CD4-positive, alpha-beta T cell treated with Interferon gamma for 1 hour (primary cell): ENCODE data around the gene HSPA1L.

Experiments
- DNase-seq: peaks from one replicate; pipeline ENCODE4 v3.0.0-alpha.2; 2020

HSPA1L gene

DNA sequence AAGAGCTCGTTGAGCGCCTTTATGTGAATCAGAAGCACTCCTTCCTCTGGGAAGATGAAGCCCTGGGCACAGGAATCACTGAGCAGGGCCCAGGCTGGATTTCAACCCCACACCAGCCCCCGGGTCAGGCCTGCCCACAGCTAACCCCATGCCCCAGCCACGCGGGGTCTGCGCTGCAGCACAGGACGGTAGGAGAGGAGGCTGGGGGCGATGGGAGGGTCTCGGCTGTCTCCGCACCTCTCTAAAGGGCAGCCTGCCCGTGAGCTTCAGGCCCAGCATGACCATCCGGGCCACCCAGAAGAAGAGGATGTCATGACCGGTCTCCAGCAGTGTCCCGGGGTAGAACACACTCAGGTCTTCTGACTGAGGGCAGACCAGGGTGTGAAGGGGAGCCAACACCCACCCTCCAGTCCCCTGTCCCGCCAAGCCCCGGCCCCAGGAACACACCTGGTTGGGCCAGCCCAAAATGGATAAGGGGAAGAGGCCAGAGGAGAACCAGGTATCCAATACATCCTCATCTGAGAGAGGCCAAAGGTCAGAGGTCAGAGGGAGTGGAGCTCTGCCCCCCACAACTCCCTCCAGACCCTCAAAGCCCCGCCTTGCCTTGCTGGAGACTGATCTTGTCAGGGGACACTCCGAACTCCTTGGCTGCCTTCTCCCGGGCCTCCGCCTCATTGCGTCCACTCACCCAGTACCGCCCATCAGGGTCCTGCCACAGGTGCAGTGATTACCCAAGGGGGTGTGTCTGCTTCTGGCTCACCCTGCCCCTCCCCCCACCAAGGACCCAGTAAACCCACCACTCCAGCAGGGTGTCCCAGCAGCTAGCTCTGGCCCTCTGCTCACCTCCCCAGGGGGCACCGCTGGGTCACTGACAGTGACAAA lies 33.6 kb downstream of the HSPA1L start:
- DNase-seq = no peak

DNA sequence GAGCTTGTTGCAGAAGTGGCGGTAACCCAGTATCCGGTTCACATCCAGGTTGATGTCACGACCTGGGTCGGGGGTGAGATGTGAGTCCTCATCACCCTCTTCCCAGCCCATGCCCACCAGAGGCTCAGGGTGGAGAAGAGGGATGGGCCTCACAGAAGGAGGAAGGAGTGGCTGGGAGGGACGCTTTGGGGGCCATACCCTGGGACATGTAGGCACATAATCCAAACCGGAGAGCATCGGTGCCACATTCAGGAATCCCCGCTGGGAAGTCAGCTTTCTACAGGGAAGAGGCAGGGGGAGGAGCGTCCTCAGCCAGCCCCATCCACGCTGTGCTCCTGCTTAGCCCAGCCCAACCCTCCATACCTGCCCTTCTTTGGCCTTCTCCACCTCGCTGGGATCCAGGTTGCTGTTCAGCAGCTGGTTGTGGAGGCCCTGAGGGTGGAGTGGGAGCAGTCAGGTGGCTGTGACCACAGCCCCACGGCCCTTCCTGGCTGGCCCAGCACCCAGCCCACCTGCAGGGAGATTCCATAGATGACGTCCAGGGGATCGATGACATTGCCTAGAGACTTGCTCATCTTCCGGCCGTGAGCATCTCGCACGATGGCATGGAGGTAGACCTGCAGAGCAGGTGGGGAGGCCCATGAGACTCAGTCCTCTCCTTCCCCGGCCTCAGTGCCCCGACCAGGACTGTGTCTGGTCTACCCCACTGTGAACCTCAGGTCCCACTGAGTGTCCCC lies 34.4 kb downstream of the HSPA1L start:
- DNase-seq = no peak

DNA sequence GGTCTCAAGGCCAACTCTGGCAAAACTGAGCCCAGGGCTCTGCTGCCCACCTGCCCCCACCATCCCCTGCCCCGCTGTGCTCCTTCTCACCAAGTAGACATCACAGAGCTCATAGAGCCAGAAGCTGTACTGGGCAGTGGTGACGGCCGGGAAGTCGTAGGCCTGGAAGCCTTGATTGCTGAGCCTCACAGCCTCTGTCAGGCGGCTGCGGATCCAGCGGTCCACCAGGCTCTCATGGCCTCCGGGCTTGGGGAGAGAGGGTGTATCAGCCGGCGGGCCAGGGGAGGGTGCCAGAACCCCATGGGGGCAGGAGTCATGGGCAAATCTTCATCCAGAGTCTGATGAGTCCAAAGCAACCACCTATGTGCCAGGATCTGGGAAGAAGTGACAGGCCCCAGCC lies 35.2 kb downstream of the HSPA1L start:
- no peak for DNase-seq

DNA sequence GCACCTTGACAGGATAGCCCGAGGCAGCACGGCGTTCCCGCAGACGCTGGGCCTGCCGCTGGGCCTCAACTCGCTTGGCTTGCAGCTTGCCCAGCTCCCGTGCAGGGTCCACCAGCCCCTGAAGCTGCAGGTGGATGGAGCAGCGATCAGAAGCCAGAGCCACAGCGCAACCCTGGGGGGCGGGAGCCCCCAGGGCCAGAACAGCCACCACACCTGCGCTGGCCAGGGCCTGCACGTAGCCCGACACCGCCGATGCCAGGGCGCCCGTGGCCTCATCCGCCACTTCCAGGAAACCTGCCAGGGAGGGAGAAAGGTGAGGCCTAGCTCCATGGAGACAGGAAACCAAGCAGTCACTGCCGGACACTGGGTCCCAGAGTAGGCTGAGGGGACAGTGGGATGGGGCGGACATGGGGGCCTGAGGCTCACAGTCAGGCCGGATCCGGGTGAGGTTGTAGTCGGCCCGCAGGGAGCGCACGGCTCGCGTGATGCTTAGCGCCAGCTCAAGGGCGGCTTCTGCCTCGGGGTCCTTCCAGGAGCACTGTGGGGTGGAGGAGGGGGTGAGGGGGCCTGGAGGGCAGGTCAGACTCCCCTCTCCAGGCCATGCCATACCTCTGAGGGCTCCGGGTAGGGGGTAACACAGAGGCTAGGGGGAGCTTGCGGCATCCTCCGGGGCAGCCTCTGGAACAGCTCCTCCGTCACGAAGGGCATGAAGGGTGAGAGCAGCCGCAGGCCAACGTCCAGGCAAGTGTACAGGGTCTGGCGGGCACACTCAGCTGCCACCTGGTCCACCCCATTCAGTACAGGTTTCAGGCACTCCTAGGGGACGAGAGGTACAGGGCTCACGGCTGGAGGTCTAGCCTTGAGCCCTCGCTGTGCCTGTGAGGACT lies 35.8 kb downstream of the HSPA1L start:
- no peak for DNase-seq

DNA sequence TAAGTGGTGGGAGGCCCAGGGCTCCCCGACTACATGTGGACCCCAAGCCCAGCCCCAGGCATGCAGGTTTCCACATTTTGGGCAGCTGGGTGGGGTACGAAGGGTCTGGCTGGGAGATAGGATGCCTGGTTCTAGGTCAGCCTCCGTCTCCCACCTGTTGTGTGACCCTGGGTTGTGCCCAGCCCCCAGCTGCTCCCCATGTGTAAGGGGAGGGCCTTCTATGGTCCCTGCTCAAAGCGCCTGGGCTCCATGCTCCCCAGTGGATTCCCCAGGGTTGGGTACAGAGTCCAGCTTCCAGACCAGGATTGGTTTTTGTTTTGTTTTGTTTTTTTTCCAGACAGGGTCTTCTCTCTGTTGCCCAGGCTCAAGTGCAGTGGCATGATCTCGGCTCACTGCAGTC lies 36.9 kb downstream of the HSPA1L start:
- no peak for DNase-seq

DNA sequence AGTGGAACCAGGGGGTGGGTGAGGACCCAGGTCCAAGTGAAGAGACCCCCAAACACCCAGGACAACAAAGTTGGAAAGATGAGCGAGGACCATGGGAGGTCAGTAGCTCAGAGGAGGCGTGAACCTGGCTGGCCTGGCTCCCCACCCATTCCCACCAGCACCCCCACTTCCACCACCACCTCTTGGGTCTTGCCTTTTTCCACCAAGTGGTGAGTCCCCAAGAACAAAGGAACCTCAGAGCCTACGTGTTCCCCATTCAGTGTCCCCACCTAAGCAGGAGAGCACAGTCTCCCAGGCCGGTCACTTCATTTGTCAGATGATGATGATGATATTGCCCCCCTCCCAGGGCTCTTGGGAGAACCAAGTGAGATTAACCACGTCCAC lies 37.4 kb downstream of the HSPA1L start:
- DNase-seq = no peak

DNA sequence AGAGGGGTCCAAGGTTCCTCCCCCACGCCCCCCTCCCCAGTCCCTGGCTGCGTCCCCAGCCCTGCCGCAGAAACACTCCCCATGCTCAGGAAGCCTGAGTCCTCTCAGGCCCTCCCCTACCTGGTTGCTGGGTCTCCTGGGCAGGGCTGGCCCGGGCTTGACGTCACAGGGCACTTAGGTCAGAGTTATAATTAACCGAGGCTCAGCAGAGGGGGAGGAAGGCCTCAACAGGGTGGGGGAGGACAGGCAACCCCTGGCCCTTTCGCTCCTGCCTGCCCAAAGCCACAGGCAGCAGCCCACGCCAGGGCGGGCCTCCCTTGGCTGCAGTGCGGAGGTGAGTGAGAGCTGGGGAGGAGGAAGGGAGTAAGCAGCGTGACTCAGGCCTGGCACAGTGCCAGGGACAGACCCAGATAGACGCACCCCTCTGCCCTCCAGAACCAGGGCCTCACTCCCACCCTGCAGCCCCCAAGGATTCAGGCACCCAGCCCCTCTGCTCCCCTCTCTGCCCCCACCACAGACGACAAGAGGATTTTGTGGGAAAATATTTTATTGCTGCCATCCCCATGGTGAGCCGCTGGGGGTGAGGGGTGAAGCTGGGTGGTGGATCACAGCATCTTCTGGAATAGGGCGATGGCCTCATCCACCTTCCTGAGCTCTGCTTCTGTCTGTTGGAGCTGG lies 38.0 kb downstream of the HSPA1L start, which contains the start of gene VWA7:
Gene VWA7 (minus strand): TSS at position 340 of the 678 bp plus-strand sequence. CDS start 549 bp downstream, outside the sequence.
- peak; percentile 83 for DNase-seq

DNA sequence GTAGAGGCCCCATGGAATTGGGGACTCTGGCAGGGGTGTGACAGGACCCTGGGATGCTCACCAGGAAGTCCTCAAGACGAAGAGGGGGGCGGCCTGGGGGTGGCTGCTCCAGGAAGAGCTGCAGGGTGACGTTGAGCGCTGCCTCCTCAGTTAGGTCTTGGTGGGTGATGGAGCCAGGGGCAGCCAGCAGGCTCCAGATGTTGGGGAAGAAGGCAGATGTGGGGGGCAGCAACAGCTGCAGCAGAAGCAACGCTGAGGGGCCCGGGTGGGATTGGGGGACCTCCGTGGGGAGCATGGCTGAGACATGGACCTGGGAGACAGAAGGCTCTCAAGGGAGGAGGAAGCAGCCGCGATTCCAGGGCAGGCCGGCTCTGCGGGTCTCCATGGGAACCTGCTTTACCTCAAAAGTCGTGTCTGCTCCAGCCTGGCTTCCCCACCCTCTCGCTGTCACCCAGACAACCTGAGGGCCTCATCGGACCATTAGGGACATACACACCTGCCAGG lies 38.5 kb downstream of the HSPA1L start:
- DNase-seq = no peak

DNA sequence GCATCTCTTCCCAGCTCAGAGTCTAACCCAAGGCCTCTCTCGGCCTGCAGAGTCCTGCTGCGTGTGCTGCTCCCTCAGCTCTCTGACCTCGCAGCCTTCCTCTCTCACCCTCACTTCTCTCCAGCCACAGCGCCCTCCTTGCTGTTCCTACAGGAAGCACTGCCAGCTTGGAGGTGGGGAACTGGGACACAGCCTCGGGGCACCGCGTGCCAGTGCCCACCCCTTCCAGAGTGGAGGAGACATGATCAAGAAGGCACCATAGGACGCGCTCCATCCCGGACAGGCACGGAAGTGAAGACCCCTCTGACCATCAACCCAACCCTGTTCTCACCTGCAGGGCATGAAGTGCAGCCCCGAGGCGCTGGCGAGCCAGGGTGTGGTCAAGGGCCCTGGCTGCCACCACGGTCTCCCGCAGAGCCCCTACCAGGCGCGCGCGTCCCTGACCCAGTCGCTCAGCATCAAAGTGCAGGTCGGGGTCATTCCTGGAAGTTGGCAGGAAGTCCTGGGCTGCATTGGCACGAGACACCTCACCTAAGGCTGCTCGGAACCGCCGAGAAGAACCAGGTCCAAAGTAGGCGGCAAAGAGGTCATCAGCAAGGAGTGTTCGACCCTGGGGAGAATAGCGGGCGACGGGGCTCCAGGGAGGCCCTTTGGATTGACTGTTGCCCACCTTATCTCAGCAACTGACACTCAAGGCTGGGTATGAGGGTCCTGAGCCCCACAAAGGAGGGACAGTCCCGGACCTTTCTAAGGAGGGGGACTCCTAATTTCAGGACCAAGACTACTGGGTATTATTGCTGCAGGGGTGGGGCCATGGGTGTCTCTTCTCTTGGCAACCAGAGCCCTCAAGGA lies 39.2 kb downstream of the HSPA1L start:
- no peak for DNase-seq

DNA sequence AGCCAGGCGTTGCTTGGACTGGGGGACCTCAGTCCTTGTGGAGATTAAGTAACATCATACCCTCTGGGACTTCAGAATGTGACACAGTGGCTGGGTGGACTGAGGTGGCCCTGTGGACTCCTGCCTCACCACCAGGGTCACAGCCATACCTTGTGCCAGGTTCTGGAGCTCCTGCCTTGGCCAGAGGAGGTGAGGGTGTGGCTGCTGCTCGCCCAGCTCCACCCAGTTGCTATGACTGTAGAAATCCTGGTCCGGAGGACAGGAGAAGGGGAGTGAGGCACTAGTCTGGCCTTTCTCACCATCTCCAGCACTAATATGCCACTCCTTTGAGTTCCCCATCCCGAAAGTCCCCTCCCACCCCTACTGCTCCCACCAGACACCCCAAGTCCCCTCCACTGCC lies 39.9 kb downstream of the HSPA1L start:
- DNase-seq = no peak

DNA sequence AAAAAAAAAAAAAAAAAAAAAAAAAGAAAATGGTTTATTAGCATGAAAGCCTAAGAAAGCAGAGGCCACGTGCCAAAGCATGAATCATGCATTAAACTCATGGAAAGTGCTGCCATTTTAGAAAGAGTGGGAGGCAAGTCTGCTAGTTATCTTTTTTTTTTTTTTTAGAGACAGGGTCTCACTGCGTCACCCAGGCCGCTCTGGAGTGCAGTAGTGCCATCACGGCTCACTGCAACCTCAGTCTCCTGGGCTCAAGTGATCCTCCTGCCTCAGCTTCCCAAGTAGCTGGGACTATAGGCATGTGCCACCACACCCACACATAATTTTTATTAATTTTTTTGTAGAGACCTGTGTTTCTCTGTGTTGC lies 43.1 kb downstream of the HSPA1L start:
- no peak for DNase-seq

DNA sequence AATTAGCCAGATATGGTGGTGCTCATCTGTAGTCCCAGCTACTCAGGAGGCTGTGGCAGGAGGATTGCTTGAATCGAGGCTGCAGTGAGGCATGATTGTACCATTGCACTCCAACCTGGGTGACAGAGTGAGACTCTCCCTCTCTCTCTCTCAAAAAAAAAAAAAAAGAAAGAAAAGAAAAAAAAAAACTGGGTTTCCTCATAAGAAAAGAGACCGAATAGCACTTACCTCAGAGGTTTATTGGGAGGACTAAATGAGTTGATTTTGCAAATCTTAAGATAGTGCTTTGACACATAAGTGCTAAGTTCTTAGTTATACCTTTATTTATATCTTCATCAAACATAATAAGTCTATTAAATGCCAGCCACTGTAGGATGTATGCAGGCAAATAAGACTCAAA lies 44.2 kb downstream of the HSPA1L start:
- no peak for DNase-seq

DNA sequence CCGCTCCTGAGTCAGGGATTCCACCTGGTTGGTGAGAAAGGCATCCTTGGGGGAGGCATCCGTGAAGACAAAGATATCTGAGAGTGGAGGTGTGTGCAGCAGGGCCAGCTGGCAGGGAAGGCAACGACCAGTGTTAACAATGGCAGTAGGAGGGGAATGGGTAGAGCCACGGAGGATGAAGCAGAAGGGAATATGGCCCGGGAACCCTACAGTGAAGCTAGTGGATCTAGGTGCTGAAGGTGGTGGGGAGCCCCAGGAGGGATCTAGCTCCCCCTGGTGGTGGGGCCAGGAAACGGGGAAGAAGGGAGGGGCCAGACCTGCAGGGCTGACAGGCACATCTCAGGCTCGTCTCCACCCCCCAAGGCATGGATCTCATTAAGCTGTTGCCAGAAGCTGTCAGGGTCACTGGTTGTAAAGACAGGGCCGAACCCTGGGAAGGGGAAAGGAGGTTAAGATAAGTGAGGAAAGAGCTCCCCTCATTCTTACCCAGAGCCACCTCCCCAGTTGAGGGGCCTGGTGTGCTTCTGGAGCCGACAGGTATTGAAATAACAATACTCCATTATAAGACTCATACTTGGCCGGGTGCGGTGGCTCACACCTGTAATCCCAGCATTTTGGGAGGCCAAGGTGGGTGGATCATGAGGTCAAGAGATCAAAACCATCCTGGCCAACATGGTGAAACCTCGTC lies 45.3 kb downstream of the HSPA1L start:
- peak; percentile 81 for DNase-seq

DNA sequence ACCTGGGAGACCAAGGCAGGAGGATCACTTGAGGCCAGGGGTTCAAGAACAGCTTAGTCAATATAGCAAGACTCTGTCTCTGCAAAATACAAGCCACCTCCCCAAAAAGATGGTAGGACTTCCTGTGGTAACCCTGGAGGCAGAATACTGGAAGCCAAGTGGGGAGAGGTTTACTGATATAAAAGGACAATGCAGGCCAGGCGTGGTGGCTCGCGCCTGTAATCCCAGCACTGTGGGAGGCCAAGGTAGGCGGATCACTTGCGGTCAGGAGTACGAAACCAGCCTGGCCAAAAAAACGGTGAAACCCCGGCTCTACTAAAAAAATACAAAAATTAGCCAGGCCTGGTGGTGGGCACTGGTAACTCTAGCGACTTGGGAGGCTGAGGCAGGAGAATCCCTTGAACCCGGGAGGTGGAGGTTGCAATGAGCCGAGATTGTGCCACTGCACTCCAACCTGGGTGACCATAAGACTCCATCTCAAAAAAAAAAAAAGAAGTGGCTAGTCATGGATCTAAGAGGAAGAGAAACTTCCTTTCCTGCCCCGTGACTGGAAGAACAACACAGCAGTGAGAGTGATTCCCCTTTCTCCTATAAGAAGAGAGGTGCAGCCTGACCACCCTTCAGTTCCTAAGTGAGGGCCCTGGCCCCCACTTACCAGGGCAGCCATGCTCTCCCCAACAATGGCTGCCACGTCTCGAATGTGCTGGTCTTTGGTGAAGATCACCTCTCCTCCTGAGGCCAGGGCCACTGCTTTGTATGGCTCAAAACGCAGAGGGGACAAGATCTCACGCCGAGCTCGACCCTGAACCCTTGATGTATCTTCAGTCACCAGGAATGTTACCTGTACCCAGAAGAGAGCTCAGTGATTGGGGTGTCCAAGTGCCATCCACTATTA lies 46.5 kb downstream of the HSPA1L start:
- DNase-seq = no peak

DNA sequence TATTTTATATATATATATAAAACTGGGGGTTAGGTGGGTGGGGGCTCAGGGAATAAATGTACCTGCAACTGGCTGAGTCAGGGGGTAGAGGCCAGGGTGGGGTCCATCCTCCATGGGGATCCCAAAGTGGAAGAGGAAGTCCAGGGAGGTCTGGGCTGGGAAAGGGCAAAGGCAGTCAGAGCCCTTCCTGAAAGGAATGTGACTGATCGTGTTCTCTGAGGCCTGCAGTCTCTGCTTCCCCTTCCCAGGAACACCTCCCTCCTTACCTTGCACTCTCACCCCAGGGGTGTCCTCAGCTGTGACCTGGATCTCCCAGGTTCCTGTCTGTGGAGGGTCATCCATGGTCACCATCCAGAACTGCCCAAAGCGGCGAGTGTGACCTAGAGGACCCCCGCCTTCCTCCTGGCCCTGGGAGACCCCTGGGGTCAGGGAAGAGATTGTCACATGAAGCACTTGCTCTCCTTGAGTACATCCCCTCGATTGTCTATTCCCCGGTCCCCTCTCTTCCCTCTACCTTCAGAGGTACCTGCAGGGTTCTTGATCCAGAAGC lies 47.9 kb downstream of the HSPA1L start:
- DNase-seq = no peak

DNA sequence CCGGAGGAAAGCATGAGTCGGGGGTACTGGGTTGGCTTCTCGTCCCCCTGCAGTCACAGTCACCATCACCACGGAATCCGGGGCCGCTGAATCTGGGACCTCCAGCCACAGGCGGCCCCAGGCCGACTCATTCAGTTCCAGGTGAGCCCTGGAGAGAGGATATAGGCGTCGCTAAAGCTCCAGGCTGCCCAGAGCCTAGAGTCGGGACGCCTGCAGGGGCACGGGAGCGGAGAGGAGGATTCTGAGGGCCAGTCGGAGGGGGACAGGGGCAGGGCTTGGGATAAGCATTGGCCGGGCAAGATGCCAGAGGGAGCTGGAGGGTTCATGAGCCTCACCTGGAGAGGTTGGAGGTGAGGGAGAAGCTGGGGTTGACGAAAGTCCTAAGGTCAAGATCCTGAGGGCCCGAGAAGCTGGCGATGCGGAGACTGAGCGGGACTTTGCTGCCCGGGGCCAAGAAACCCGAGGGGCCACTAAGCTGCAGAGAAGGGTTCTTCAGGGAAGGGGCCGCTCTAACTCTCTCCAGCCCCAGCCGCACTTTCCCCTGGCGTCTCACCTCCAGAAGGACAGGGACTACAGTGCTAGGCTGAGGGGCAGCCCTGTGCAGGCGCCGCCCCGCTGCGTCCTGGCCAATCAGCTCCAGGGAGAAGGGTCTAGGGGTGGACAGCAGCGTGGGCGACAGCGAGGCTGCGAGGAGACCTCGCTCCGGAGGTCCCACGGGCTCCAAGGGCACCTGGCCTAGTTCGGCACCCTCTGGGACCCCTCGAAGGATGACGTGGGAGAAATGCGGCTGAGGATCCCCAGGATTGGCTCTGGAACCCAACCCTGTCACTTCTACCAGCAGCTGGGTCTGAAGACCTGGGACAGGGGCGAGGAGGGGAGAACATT lies 48.9 kb downstream of the HSPA1L start:
- DNase-seq = no peak

DNA sequence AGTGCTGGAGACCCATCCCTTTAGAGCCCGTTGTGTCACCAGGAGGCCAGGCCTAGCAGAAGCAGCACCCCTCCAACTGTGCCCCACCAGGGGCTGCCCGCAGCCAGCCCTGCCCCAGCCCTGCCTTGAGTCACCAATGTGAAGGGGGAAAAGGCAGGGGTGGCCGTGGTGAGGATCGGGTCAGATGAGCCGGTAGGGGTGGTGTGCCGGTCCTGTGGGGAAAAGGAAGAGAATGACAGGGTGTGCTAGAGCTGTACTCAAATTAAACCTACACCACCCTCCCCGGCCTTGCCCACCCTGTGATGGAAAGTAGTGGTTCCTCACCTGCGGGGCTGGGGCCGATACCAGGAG lies 49.5 kb downstream of the HSPA1L start:
- no peak for DNase-seq

DNA sequence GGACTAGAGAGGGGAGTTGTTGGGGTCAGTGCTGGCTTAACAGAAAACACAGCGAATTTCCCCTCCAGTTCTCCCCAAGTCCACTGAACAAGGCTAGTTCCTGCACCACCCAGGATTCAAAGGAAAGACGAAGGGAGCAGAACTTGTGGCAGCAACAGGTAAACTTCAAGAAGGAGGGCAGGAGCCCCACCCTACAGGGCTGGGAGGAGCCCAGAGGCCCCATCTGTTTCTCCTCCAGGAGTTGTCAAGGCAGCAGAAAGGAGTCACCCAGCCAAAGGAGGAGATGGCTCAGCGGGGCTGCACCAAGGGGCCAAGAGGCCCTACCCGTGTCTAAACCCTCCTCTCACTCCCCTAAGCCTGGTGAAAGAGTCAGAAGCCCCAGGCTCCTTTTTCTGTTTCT lies 50.9 kb downstream of the HSPA1L start:
- DNase-seq = no peak

DNA sequence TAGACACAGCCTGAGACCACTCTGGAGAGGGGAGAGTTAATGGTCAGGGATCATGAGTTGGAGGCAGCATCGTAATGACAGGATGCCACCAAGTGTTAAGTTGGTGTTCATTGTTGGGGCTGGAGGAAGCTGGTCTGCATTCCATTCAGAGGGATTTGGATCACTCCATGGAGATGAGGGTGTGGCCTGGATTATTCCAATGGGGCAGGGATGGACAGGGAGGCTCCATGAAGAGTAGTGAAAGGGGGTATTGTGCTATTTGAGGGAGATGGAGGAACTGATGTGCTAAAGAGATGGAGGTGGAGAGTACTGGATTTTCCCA lies 51.5 kb downstream of the HSPA1L start:
- no peak for DNase-seq
